ENCODE measurements around the gene COL3A1.

The COL3A1 gene

GRCh38 chr2:188971432-188971861 is 2.7 kb upstream of the COL3A1 start:
- Histone ChIP-seq H3K36me3 (ENCODE audit: control insufficient read depth, insufficient read depth, low read length) (no peaks in the 10 kb centered on the region), H3K9me3 (ENCODE audit: control insufficient read depth, low read length) (no peaks in the 10 kb centered on the region), H3K4me2 (ENCODE audit: low read length) (no peak overlapping the region), H2AFZ (no peak overlapping the region), H3K4me1 (no peaks in the 10 kb centered on the region), H3K79me2 (no peaks in the 10 kb centered on the region), H3K27ac (no peak overlapping the region), H3K9ac (no peak overlapping the region), H3K4me3 (ENCODE audit: low read depth, low read length) (no peak overlapping the region), H3K27me3 (ENCODE audit: control insufficient read depth, insufficient read depth, low read length) (no peaks in the 10 kb centered on the region)
- TF ChIP-seq CTCF (IDR thresholded peaks at IDR 0.05), result no peak

- Histone ChIP-seq H3K4me3 (ENCODE audit: low read depth, low read length) (no peak overlapping the region), H3K4me1 (no peaks in the 10 kb centered on the region), H3K4me2 (ENCODE audit: low read length) (no peak overlapping the region), H3K27ac (no peak overlapping the region), H3K79me2 (no peaks in the 10 kb centered on the region), H3K27me3 (ENCODE audit: control insufficient read depth, insufficient read depth, low read length) (no peaks in the 10 kb centered on the region), H2AFZ (no peak overlapping the region), H3K9me3 (ENCODE audit: control insufficient read depth, low read length) (no peaks in the 10 kb centered on the region), H3K9ac (no peak overlapping the region), H3K36me3 (ENCODE audit: control insufficient read depth, insufficient read depth, low read length) (no peaks in the 10 kb centered on the region)
- TF ChIP-seq CTCF (IDR thresholded peaks at IDR 0.05), result no peak
Observed at GRCh38 chr2:188973641-188974040, 532 bp upstream of the COL3A1 start.

GRCh38 chr2:188975497-188976102 is 1.4 kb downstream of the COL3A1 start:
- Histone ChIP-seq H3K9ac (no peak overlapping the region), H3K27me3 (ENCODE audit: control insufficient read depth, insufficient read depth, low read length) (no peaks in the 10 kb centered on the region), H3K4me3 (ENCODE audit: low read depth, low read length) (no peak overlapping the region), H2AFZ (no peak overlapping the region), H3K9me3 (ENCODE audit: control insufficient read depth, low read length) (no peaks in the 10 kb centered on the region), H3K27ac (no peak overlapping the region), H3K4me1 (no peaks in the 10 kb centered on the region), H3K79me2 (no peaks in the 10 kb centered on the region), H3K36me3 (ENCODE audit: control insufficient read depth, insufficient read depth, low read length) (no peaks in the 10 kb centered on the region), H3K4me2 (ENCODE audit: low read length) (no peak overlapping the region)
- no peak for TF ChIP-seq CTCF (IDR thresholded peaks at IDR 0.05)

GRCh38 chr2:188976545-188977268 is 2.5 kb downstream of the COL3A1 start:
- no peak for TF ChIP-seq CTCF (IDR thresholded peaks at IDR 0.05)
- Histone ChIP-seq H2AFZ (no peak overlapping the region), H3K27me3 (ENCODE audit: control insufficient read depth, insufficient read depth, low read length) (no peaks in the 10 kb centered on the region), H3K79me2 (no peaks in the 10 kb centered on the region), H3K9ac (no peak overlapping the region), H3K27ac (no peak overlapping the region), H3K4me2 (ENCODE audit: low read length) (no peak overlapping the region), H3K4me3 (ENCODE audit: low read depth, low read length) (no peak overlapping the region), H3K36me3 (ENCODE audit: control insufficient read depth, insufficient read depth, low read length) (no peaks in the 10 kb centered on the region), H3K9me3 (ENCODE audit: control insufficient read depth, low read length) (no peaks in the 10 kb centered on the region), H3K4me1 (no peaks in the 10 kb centered on the region)

GRCh38 chr2:188977317-188977716 is 3.1 kb downstream of the COL3A1 start:
- H3K36me3 ChIP-seq (ENCODE audit: control insufficient read depth, insufficient read depth, low read length), result no peaks in the 10 kb centered on the region
- no peak for TF ChIP-seq CTCF (IDR thresholded peaks at IDR 0.05)
- H3K27ac ChIP-seq, result no peak overlapping the region
- no peak overlapping the region for H2AFZ ChIP-seq
- H3K4me3 ChIP-seq (ENCODE audit: low read depth, low read length), result no peak overlapping the region
- H3K27me3 ChIP-seq (ENCODE audit: control insufficient read depth, insufficient read depth, low read length), result no peaks in the 10 kb centered on the region
- no peaks in the 10 kb centered on the region for H3K4me1 ChIP-seq
- no peak overlapping the region for H3K4me2 ChIP-seq (ENCODE audit: low read length)
- no peaks in the 10 kb centered on the region for H3K9me3 ChIP-seq (ENCODE audit: control insufficient read depth, low read length)
- H3K9ac ChIP-seq, result no peak overlapping the region
- H3K79me2 ChIP-seq, result no peaks in the 10 kb centered on the region

Measured in parathyroid adenoma (tissue), 2 donors.